HepG2 (cell line): Measurements from ENCODE around the gene NFATC1.

ENCODE experiments used
- ARNTL ChIP-seq: sonication (generic); formaldehyde crosslinking; IDR thresholded peaks from 2 replicates; pipeline ENCODE4 v1.4.0; 2020; ENCODE audit warnings: mild to moderate bottlenecking, missing genetic modification reagents
- MAFK ChIP-seq, 2 experiments: IDR thresholded peaks in 1 of 2; conservative IDR thresholded peaks in 1 of 2; 2 replicates each; pipeline ENCODE4 v1.6.1; 2011; ENCODE audit warnings: improper control_type of control experiment in 2 of 2, low read length in 2 of 2
- MEIS2 ChIP-seq: sonication (generic); formaldehyde crosslinking; IDR thresholded peaks from 2 replicates; pipeline ENCODE4 v1.9.0; 2021; ENCODE audit warnings: mild to moderate bottlenecking, missing genetic modification reagents
- NFIC ChIP-seq: IDR thresholded peaks from 2 replicates; pipeline ENCODE4 v1.6.1; 2012; ENCODE audit warnings: mild to moderate bottlenecking, low read length, inconsistent platforms
- PBX3 ChIP-seq: sonication (generic); formaldehyde crosslinking; IDR thresholded peaks from 2 replicates; pipeline ENCODE4 v1.8.1; 2023; ENCODE audit warnings: missing genetic modification reagents, inconsistent platforms, borderline replicate concordance
- POLR2AphosphoS5 ChIP-seq: IDR thresholded peaks from 2 replicates; pipeline ENCODE4 v1.6.1; 2012; ENCODE audit warnings: low read depth, low read length
- ZBTB1 ChIP-seq: sonication (generic); formaldehyde crosslinking; IDR thresholded peaks from 2 replicates; pipeline ENCODE4 v1.4.0; 2020; ENCODE audit warnings: missing genetic modification reagents, borderline replicate concordance
- ZMYM4 ChIP-seq: sonication (generic); formaldehyde crosslinking; IDR thresholded peaks from 2 replicates; pipeline ENCODE4 v1.8.1; 2023; ENCODE audit warnings: mild to moderate bottlenecking, missing genetic modification reagents
- ZNF468 ChIP-seq: sonication (generic); formaldehyde crosslinking; IDR thresholded peaks from 2 replicates; pipeline ENCODE4 v1.8.0; 2022; ENCODE audit warnings: mild to moderate bottlenecking, moderate library complexity, missing genetic modification reagents
- ZNF792 ChIP-seq: IDR thresholded peaks from 2 replicates; pipeline ENCODE4 v1.6.1; 2016
- TF ChIP-seq, protein P1 (sequence below): sonication (generic); formaldehyde crosslinking; conservative IDR thresholded peaks from 2 replicates; pipeline ENCODE4 v1.8.0; 2022; ENCODE audit warnings: mild to moderate bottlenecking, moderate library complexity, missing genetic modification reagents
- TF ChIP-seq, protein P2 (sequence below): sonication (generic); formaldehyde crosslinking; IDR thresholded peaks from 2 replicates; pipeline ENCODE4 v1.5.0; 2020; ENCODE audit warnings: mild to moderate bottlenecking, missing genetic modification reagents, moderate library complexity

- TF ChIP-seq ZNF468 (CRISPR knock-in tag): no peak
- no peak for TF ChIP-seq MAFK (conservative IDR thresholded peaks at IDR 0.05 in 1 of 2, IDR thresholded peaks at IDR 0.05 in 1 of 2; ENCODE audit: low read length in 2 of 2)
- no peak for TF ChIP-seq ARNTL (CRISPR knock-in tag)
- TF ChIP-seq, protein P1, sequence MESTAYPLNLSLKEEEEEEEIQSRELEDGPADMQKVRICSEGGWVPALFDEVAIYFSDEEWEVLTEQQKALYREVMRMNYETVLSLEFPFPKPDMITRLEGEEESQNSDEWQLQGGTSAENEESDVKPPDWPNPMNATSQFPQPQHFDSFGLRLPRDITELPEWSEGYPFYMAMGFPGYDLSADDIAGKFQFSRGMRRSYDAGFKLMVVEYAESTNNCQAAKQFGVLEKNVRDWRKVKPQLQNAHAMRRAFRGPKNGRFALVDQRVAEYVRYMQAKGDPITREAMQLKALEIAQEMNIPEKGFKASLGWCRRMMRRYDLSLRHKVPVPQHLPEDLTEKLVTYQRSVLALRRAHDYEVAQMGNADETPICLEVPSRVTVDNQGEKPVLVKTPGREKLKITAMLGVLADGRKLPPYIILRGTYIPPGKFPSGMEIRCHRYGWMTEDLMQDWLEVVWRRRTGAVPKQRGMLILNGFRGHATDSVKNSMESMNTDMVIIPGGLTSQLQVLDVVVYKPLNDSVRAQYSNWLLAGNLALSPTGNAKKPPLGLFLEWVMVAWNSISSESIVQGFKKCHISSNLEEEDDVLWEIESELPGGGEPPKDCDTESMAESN (CRISPR knock-in tag): no peak
- TF ChIP-seq MEIS2 (CRISPR knock-in tag): no peak
- TF ChIP-seq POLR2AphosphoS5: no peak
- no peak for TF ChIP-seq NFIC
- TF ChIP-seq, protein P2, sequence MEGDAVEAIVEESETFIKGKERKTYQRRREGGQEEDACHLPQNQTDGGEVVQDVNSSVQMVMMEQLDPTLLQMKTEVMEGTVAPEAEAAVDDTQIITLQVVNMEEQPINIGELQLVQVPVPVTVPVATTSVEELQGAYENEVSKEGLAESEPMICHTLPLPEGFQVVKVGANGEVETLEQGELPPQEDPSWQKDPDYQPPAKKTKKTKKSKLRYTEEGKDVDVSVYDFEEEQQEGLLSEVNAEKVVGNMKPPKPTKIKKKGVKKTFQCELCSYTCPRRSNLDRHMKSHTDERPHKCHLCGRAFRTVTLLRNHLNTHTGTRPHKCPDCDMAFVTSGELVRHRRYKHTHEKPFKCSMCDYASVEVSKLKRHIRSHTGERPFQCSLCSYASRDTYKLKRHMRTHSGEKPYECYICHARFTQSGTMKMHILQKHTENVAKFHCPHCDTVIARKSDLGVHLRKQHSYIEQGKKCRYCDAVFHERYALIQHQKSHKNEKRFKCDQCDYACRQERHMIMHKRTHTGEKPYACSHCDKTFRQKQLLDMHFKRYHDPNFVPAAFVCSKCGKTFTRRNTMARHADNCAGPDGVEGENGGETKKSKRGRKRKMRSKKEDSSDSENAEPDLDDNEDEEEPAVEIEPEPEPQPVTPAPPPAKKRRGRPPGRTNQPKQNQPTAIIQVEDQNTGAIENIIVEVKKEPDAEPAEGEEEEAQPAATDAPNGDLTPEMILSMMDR (CRISPR knock-in tag): no peak
- TF ChIP-seq ZNF792 (CRISPR knock-in tag): no peak
- TF ChIP-seq ZBTB1 (CRISPR knock-in tag): no peak
- TF ChIP-seq ZMYM4 (CRISPR knock-in tag): no peak
- TF ChIP-seq PBX3 (CRISPR knock-in tag): no peak
Measured at GRCh38 chr18:79512461-79513380, 117.0 kb downstream of the NFATC1 start.
